Stimulated activated CD4-positive, alpha-beta T cell treated with anti-CD3 and anti-CD28 coated beads, Interleukin-15, amount 100 ng/mL, for 24 hours (primary cell): ENCODE results near the gene LRRN4CL.

Experiments
- DNase-seq: peaks from one replicate; pipeline ENCODE4 v3.0.0-alpha.2; 2020

The LRRN4CL gene

GRCh38 chr11:62645946-62646824 lies 43.1 kb downstream of the LRRN4CL start, which contains the start of gene GANAB:
GANAB (minus strand) TSS chr11:62646613; CDS start chr11:62646599, 14 bp downstream.
- DNase-seq: peak; percentile 100

GRCh38 chr11:62645671-62645945 lies 43.7 kb downstream of the LRRN4CL start:
- no peak for DNase-seq

DNA sequence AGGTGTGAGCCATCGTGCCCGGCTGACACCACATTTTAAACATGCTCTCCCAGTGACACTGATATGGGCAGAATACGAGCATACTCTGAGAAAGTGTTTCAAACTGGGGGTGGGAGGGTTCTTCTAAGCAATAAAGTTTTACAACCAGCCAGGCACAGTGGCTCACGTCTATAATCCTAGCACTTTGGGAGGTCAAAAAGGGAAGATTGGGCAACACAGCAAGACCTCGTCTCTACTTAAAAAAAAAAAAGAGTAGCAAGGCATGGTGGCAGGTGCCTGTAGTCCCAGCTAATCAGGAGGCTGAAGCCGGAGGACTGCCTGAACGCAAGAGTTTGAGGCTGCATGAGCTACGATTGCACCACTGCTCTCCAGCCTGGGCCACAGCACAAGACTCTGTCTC lies 45.1 kb downstream of the LRRN4CL start:
- no peak for DNase-seq
